KOPT-K1 (cell line): ENCODE results near the gene SURF4.

Experiments
- H3K27ac ChIP-seq: fragments of 200-600 bp; sonication (generic); 2 replicates; pipeline ENCODE4 v1.5.1; 2016; ENCODE audit warnings: antibody characterized with exemption, mild to moderate bottlenecking, low read depth, low read length; ENCODE audit not compliant: poor library complexity, severe bottlenecking
- H3K36me3 ChIP-seq: fragments of 200-600 bp; sonication (generic); 2 replicates; pipeline ENCODE4 v1.5.1; 2017; ENCODE audit warnings: antibody characterized with exemption, mild to moderate bottlenecking, low read length, moderate library complexity; ENCODE audit not compliant: insufficient read depth
- H3K9me3 ChIP-seq: fragments of 200-600 bp; sonication (generic); 2 replicates; pipeline ENCODE4 v1.5.1; 2017; ENCODE audit warnings: antibody characterized with exemption, low read length, mild to moderate bottlenecking; ENCODE audit not compliant: insufficient read depth, poor library complexity, severe bottlenecking

SURF4 gene

GRCh38 chr9:133371261-133371711 lies 4.6 kb downstream of the SURF4 start:
- H3K36me3 ChIP-seq: peaks cover 59% of the 10 kb centered on the region
- peak overlapping the region; percentile 92 for H3K27ac ChIP-seq
- no peaks in the 10 kb centered on the region for H3K9me3 ChIP-seq

GRCh38 chr9:133370685-133371084 lies 5.2 kb downstream of the SURF4 start:
- Histone ChIP-seq H3K9me3 (no peaks in the 10 kb centered on the region), H3K27ac (peak overlapping the region; percentile 92), H3K36me3 (peaks cover 65% of the 10 kb centered on the region)

- H3K9me3 ChIP-seq: no peaks in the 10 kb centered on the region
- peak overlapping the region; percentile 92 for H3K27ac ChIP-seq
- peaks cover 73% of the 10 kb centered on the region for H3K36me3 ChIP-seq
These were observed 5.9 kb downstream of the SURF4 start for GRCh38 chr9:133369933-133370332.

GRCh38 chr9:133369422-133369821 lies 6.4 kb downstream of the SURF4 start:
- Histone ChIP-seq H3K27ac (peak overlapping the region; percentile 92), H3K9me3 (no peaks in the 10 kb centered on the region), H3K36me3 (peaks cover 78% of the 10 kb centered on the region)

- Histone ChIP-seq H3K9me3 (no peaks in the 10 kb centered on the region), H3K36me3 (peaks cover 86% of the 10 kb centered on the region), H3K27ac (no peak overlapping the region)
These were observed 7.5 kb downstream of the SURF4 start for GRCh38 chr9:133368249-133368881.

DNA sequence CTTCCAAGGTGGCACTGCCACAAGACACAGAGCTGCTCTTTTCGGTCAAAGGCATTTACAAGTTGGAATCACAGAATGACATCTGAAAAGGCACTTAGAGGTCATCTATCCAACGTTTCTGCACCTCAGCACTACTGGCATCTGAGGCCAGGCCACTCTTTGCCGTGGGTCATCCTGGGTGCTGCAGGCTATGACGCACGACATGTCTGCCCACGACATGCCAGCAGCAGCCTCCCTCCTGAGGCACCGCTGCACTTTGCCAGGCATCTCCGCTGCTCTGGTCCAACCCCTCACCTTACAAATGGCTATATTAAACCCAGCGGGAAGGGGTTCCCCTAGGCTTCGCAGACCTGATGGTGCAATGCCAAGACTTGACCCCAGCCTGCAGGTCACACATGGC lies 8.1 kb downstream of the SURF4 start:
- no peaks in the 10 kb centered on the region for H3K9me3 ChIP-seq
- H3K36me3 ChIP-seq: peaks cover 86% of the 10 kb centered on the region
- H3K27ac ChIP-seq: no peak overlapping the region

DNA sequence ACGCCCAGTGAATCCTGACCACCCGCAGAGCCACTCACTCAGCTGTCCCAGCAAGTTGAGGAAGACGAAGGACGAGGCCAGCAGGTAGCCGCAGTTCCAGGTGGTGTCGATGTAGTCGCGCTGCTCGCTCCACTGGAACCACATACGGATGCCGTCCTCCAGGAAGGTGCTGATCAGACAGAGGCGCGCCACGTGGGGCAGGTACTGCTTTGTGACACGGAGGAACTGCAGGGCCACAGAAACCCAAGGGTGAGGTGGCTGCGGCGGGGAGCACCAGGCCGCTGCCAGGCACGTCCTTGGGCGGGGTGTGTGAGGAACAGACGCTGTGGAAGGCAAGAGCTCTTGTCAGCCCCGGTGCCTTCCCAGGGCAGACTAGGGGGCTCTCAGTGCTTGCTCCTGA lies 8.6 kb downstream of the SURF4 start:
- H3K27ac ChIP-seq: no peak overlapping the region
- H3K36me3 ChIP-seq: peaks cover 86% of the 10 kb centered on the region
- no peaks in the 10 kb centered on the region for H3K9me3 ChIP-seq

- Histone ChIP-seq H3K9me3 (no peaks in the 10 kb centered on the region), H3K36me3 (peaks cover 91% of the 10 kb centered on the region), H3K27ac (no peak overlapping the region)
These were observed 9.4 kb downstream of the SURF4 start for GRCh38 chr9:133366435-133366834.

DNA sequence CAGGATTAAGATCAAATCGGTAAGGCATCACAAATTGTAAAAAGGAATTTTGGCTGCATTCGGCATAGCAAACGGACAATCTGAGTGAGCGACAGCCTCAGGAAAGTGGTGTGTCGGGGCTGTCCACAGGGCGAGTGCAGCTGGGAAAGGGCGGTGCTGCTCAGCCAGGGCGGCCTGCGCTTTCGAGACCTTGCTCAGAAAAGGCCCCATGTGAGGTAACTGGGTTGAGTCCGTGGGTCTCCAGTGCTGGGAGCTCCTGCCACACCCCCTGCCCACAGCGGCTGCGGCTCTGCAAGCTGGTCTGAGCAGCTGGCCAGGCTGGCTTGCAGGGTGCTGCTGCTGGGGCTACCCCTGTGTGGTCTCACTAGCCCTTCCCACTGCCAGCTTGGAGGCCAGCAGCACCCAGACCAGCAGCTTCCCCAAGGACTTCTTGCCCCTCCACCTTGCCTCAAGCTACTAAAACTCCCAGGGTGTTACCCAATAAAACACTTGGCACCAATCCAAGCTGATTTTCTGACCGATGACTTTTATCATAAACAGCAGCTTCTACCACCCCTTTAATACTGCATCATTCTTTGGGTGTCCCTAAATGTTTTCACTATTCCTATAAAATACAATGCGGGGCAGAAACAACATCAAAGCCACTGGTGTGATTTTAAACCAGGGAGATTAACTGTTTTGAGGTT lies 13.4 kb downstream of the SURF4 start:
- H3K9me3 ChIP-seq: no peaks in the 10 kb centered on the region
- peaks cover 95% of the 10 kb centered on the region for H3K36me3 ChIP-seq
- H3K27ac ChIP-seq: no peak overlapping the region

- Histone ChIP-seq H3K36me3 (peaks cover 86% of the 10 kb centered on the region), H3K27ac (no peak overlapping the region), H3K9me3 (no peaks in the 10 kb centered on the region)
These were observed 14.3 kb downstream of the SURF4 start for GRCh38 chr9:133361507-133362092.

DNA sequence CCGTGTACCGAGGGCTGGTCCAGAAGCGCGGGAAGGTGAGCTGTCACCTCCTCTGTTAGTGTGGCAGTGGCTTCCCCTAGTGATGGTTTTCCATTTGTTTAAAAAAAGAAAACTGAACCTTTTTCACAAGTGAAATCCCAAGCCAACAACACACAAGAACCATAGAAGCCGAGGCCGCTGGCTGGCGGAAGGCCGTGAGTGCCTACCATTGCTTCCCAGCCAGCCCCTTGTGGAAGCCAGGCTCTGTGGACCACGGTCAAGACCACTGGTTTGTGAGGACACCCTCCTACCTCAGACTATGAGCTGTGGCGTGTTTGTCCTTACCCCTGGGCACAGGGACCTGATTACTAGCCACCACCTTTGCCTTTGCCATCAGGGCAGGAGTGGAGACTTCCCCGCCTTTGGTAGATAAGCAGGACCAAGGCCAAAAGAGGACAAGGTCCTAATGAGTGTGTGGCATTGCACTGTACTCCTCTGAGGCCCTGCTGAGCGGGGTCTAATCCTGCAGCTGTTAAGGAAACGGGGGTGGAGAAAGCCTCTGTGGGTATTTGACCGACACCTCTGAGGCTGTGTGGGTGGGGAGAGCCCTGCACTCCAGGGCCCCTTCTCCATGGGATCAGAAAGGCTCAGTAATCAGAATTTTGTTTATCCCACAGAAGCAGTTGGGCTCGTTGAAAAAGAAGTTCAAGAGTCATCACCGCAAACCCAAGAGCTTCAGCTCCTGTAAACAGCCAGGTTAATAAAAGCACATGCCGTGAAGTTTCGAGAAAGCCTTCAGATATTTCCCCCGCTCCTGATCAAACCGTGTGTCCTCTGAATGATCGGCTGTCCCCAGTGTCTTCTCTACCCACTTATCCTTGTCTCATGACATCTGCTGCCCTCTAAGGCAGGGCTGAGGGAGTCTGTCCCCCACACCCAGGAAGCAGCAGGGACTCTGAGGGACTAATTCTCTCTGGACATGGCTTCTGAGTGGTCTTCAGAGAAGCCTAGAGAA lies 15.2 kb downstream of the SURF4 start:
- peaks cover 77% of the 10 kb centered on the region for H3K36me3 ChIP-seq

GRCh38 chr9:133359399-133360175 lies 16.3 kb downstream of the SURF4 start:
- no peak overlapping the region for H3K27ac ChIP-seq
- no peaks in the 10 kb centered on the region for H3K9me3 ChIP-seq
- H3K36me3 ChIP-seq: peaks cover 66% of the 10 kb centered on the region

More for the DNA sequence above, 15.2 kb downstream of the SURF4 start:
- no peaks in the 10 kb centered on the region for H3K9me3 ChIP-seq
- no peak overlapping the region for H3K27ac ChIP-seq

DNA sequence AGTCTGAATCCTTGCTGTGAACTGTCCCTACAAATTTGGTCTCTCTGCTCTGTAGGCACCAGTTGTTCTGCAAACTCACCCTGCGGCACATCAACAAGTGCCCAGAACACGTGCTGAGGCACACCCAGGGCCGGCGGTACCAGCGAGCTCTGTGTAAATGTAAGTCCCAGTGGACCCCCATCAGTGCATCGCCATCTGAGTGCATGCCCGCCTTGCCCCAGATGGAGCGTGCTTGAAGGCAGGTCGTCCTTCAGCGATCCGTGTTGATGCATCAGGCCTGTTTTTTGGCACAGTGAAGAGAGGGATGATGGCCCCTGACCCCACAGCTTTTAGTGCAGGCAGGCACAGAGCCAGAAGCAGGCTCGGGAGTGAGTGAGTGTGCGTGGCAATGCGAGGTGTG lies 18.2 kb downstream of the SURF4 start:
- Histone ChIP-seq H3K27ac (peak overlapping the region; percentile 69), H3K36me3 (peaks cover 64% of the 10 kb centered on the region), H3K9me3 (no peaks in the 10 kb centered on the region)

GRCh38 chr9:133356391-133357091 lies 19.3 kb downstream of the SURF4 start, which contains the start of the genes SURF1 and SURF2:
Gene SURF1, minus strand, starts transcription at chr9:133356487. Its CDS starts 34 bp downstream, at chr9:133356453.
Gene SURF2, plus strand, starts transcription at chr9:133356550. Its CDS starts 43 bp downstream, at chr9:133356593.
- Histone ChIP-seq H3K36me3 (peaks cover 64% of the 10 kb centered on the region), H3K9me3 (no peaks in the 10 kb centered on the region), H3K27ac (peak within 1 kb of the TSS; percentile 69)
